Upper lobe of left lung (tissue), 6 donors: ENCODE data around the gene ACAA1. TPM values are rescaled to one million over a fixed set of nuclear protein-coding genes. Genes with fewer than 3 reads are reported as not detected.
"Not testable (repeated sequence)": the region's sequence is repeated elsewhere in the genome, so short reads cannot be mapped to it uniquely, and the experiment has no call there.

ENCODE experiments used
- ATAC-seq, 2 donors: fragments of 200-7000 bp; cut with Tn5 transposase; one replicate each; pipeline ENCODE4 v1.9.1; 2022; ENCODE audit warnings: mild to moderate bottlenecking in 2 of 2, moderate library complexity in 2 of 2; ENCODE audit not compliant: low FRiP score in 2 of 2
- DNase-seq, 2 donors: peaks; one replicate each; pipeline ENCODE4 v3.0.0-alpha.2; 2019 to 2020
- H3K27ac ChIP-seq, 4 donors: fragments of 200-600 bp; sonication (generic); one replicate each; pipeline ENCODE4 v1.5.1; 2016 to 2019
- H3K27me3 ChIP-seq, 4 donors: fragments of 200-600 bp; sonication (generic); one replicate each; pipeline ENCODE4 v1.5.1; 2017 to 2019
- H3K36me3 ChIP-seq, 4 donors: fragments of 200-600 bp; sonication (generic); one replicate each; pipeline ENCODE4 v1.5.1; 2016 to 2019
- H3K4me1 ChIP-seq, 4 donors: fragments of 200-600 bp; sonication (generic); one replicate each; pipeline ENCODE4 v1.5.1; 2018 to 2019
- H3K4me3 ChIP-seq, 4 donors: fragments of 200-600 bp; sonication (generic); one replicate each; pipeline ENCODE4 v1.5.1; 2017 to 2019; ENCODE audit warnings: mild to moderate bottlenecking in 2 of 4, moderate library complexity in 1 of 4
- H3K9me3 ChIP-seq, 4 donors: fragments of 200-600 bp; sonication (generic); one replicate each; pipeline ENCODE4 v1.5.1; 2018 to 2019
- CTCF ChIP-seq, 6 experiments: fragments of 450-650 bp in 4 of 6; fragments of 200-600 bp in 2 of 6; sonication (generic) in 2 of 6; IDR thresholded peaks; one replicate each; pipeline ENCODE4 v1.5.1; 2016 to 2019; ENCODE audit warnings: antibody characterized with exemption in 6 of 6
- EP300 ChIP-seq, 4 donors: sonication (generic); formaldehyde crosslinking; IDR thresholded peaks; one replicate each; pipeline ENCODE4 v1.5.1; 2017; ENCODE audit warnings: antibody characterized with exemption in 4 of 4, control low read depth in 2 of 4
- POLR2A ChIP-seq, 4 donors: fragments of 450-650 bp; IDR thresholded peaks; one replicate each; pipeline ENCODE4 v1.5.1; 2016 to 2017; ENCODE audit warnings: antibody characterized with exemption in 4 of 4, mild to moderate bottlenecking in 2 of 4
- POLR2AphosphoS5 ChIP-seq, 2 donors: sonication (generic); formaldehyde crosslinking; IDR thresholded peaks; one replicate each; pipeline ENCODE4 v1.5.1; 2017; ENCODE audit warnings: antibody characterized with exemption in 2 of 2
- WGBS, 2 donors: methylation state at CpG; one replicate each; pipeline ENCODE4 v1.1.5; 2017 to 2018; 5-methylcytosine and 5-hydroxymethylcytosine counted together
- total RNA-seq, 6 donors: library from RNA; depleted of rRNA in 4 of 6; stranded (reverse); fragments of >200 nt in 4 of 6; gene quantifications; one replicate each; pipeline versions ENCODE4 v1.1.0 to v1.2.1, GENCODE V29; 2016 to 2021
- donor health status: DM: no; HTN: no; CAD: no; lungs with moderate emphysema.
- donor health status: DM: no; HTN: yes; CAD: no; lungs with severe emphysema.

The ACAA1 gene
- total RNA-seq, 6 donors from 2014 or later: 67.1 to 170 (median 116) TPM

- Histone ChIP-seq H3K4me1 (peaks cover 14 to 29% (median 23%) of the 10 kb centered on the region in 4 donors), H3K9me3 (no peaks in the 10 kb centered on the region), H3K27ac (peak overlapping the region; percentile 93 to 99 (median 98)), H3K27me3 (no peaks in the 10 kb centered on the region), H3K36me3 (no peaks in the 10 kb centered on the region), H3K4me3 (peak overlapping the region in 3 of 4 donors; percentile 74 to 96 (median 94))
- DNase-seq (peak in 1 of 2 donors; percentile 84), ATAC-seq (no peak)
- peak in 1 of 4 donors; percentile 86 for TF ChIP-seq EP300 (IDR thresholded peaks at IDR 0.05)
- peak in 2 of 4 donors; percentile 55 to 61 for TF ChIP-seq POLR2A (IDR thresholded peaks at IDR 0.05)
- peak in 1 of 6 experiments; percentile 5 for TF ChIP-seq CTCF (IDR thresholded peaks at IDR 0.05)
- TF ChIP-seq POLR2AphosphoS5 (IDR thresholded peaks at IDR 0.05): no peak
- 2 to 6% methylated on average over 6 to 16 of the region's 17 CpGs for whole genome bisulfite sequencing, 2 donors
Measured at GRCh38 chr3:38164643-38164951, 27.7 kb upstream of the ACAA1 start.

GRCh38 chr3:38163841-38164642 lies 27.1 kb upstream of the ACAA1 start:
- Histone ChIP-seq H3K27ac (peak overlapping the region; percentile 93 to 99 (median 98)), H3K27me3 (no peaks in the 10 kb centered on the region), H3K9me3 (no peaks in the 10 kb centered on the region), H3K4me1 (peaks cover 14 to 29% (median 23%) of the 10 kb centered on the region in 4 donors), H3K36me3 (no peaks in the 10 kb centered on the region), H3K4me3 (peak overlapping the region in 3 of 4 donors; percentile 74 to 96 (median 94))
- WGBS, 2 donors: 58 to 69% methylated on average over 11 to 24 of the region's 24 CpGs
- TF ChIP-seq CTCF (IDR thresholded peaks at IDR 0.05) (no peak), EP300 (IDR thresholded peaks at IDR 0.05) (no peak), POLR2AphosphoS5 (IDR thresholded peaks at IDR 0.05) (no peak), POLR2A (IDR thresholded peaks at IDR 0.05) (no peak)
- no peak for ATAC-seq
- peak in 1 of 2 donors; percentile 56 for DNase-seq

GRCh38 chr3:38163117-38163840 lies 26.4 kb upstream of the ACAA1 start:
- no peaks in the 10 kb centered on the region for H3K36me3 ChIP-seq
- no peaks in the 10 kb centered on the region for H3K9me3 ChIP-seq
- DNase-seq: no peak
- H3K4me3 ChIP-seq: no peak overlapping the region
- TF ChIP-seq CTCF (IDR thresholded peaks at IDR 0.05) (no peak), POLR2AphosphoS5 (IDR thresholded peaks at IDR 0.05) (no peak), POLR2A (IDR thresholded peaks at IDR 0.05) (no peak), EP300 (IDR thresholded peaks at IDR 0.05) (no peak)
- ATAC-seq: no peak
- H3K27ac ChIP-seq: peak overlapping the region in 3 of 4 donors; percentile 93 to 99 (median 97)
- WGBS, 2 donors: 94 to 95% methylated on average over 12 of the region's 12 CpGs
- peaks cover 14 to 26% (median 20%) of the 10 kb centered on the region in 4 donors for H3K4me1 ChIP-seq
- H3K27me3 ChIP-seq: no peaks in the 10 kb centered on the region

- not testable (repeated sequence) for ATAC-seq, H3K4me1 ChIP-seq, H3K9me3 ChIP-seq, H3K27me3 ChIP-seq, H3K36me3 ChIP-seq, H3K4me3 ChIP-seq, DNase-seq, H3K27ac ChIP-seq
- 93 to 94% methylated on average over 11 of the region's 11 CpGs for whole genome bisulfite sequencing, 2 donors
Measured at GRCh38 chr3:38160704-38161103, 23.8 kb upstream of the ACAA1 start.

- Histone ChIP-seq H3K27ac (no peak overlapping the region), H3K9me3 (no peaks in the 10 kb centered on the region), H3K27me3 (no peaks in the 10 kb centered on the region), H3K36me3 (no peaks in the 10 kb centered on the region), H3K4me3 (no peak overlapping the region), H3K4me1 (peaks cover 0 to 11% (median 6%) of the 10 kb centered on the region in 4 donors)
- 78 to 88% methylated on average over 5 of the region's 5 CpGs for WGBS, 2 donors
- DNase-seq: no peak
- TF ChIP-seq POLR2A (IDR thresholded peaks at IDR 0.05) (no peak), CTCF (IDR thresholded peaks at IDR 0.05) (no peak), POLR2AphosphoS5 (IDR thresholded peaks at IDR 0.05) (no peak), EP300 (IDR thresholded peaks at IDR 0.05) (no peak)
- ATAC-seq: no peak
Measured at GRCh38 chr3:38158472-38158871, 21.5 kb upstream of the ACAA1 start.
